Measurements from ENCODE around the gene COX10.

The COX10 gene

GRCh38 chr17:14201021-14201987, 132.0 kb downstream of the COX10 start:
- TF ChIP-seq CTCF (IDR thresholded peaks at IDR 0.05) = no peak
- no peak for DNase-seq
- Histone ChIP-seq H3K9me3 (no peaks in the 10 kb centered on the region), H3K27ac (no peak overlapping the region), H3K36me3 (peaks cover 0 to 19% (median 9%) of the 10 kb centered on the region in 3 donors), H3K4me3 (no peak overlapping the region), H3K27me3 (no peaks in the 10 kb centered on the region), H3K4me1 (no peaks in the 10 kb centered on the region)
- intact Hi-C loops (cut with DNase I; ENCODE audit: low total_unique reads) = no loop called here

- TF ChIP-seq CTCF (IDR thresholded peaks at IDR 0.05) = no peak
- DNase-seq = no peak
- no peaks in the 10 kb centered on the region for H3K27me3 ChIP-seq
- intact Hi-C loops (cut with DNase I; ENCODE audit: low total_unique reads) = no loop called here
- no peak overlapping the region for H3K4me3 ChIP-seq
- peaks cover 0 to 19% (median 15%) of the 10 kb centered on the region in 3 donors for H3K36me3 ChIP-seq
- H3K9me3 ChIP-seq = no peaks in the 10 kb centered on the region
- no peaks in the 10 kb centered on the region for H3K4me1 ChIP-seq
- no peak overlapping the region for H3K27ac ChIP-seq
These were observed 132.7 kb downstream of the COX10 start for GRCh38 chr17:14201988-14202380.

- intact Hi-C loops (cut with DNase I; ENCODE audit: low total_unique reads) = no loop called here
These were observed 133.3 kb downstream of the COX10 start for GRCh38 chr17:14202388-14203166.

GRCh38 chr17:14203388-14203787, 134.1 kb downstream of the COX10 start:
- H3K36me3 ChIP-seq = peaks cover 0 to 25% (median 23%) of the 10 kb centered on the region in 3 donors
- no peaks in the 10 kb centered on the region for H3K9me3 ChIP-seq
- intact Hi-C loops (cut with DNase I; ENCODE audit: low total_unique reads) = no loop called here
- DNase-seq = no peak
- H3K4me1 ChIP-seq = no peaks in the 10 kb centered on the region
- no peaks in the 10 kb centered on the region for H3K27me3 ChIP-seq
- no peak overlapping the region for H3K4me3 ChIP-seq
- no peak overlapping the region for H3K27ac ChIP-seq
- no peak for TF ChIP-seq CTCF (IDR thresholded peaks at IDR 0.05)

More at GRCh38 chr17:14202388-14203166, 133.3 kb downstream of the COX10 start:
- H3K9me3 ChIP-seq = no peaks in the 10 kb centered on the region
- H3K4me1 ChIP-seq = no peaks in the 10 kb centered on the region
- no peaks in the 10 kb centered on the region for H3K27me3 ChIP-seq
- no peak for DNase-seq
- no peak overlapping the region for H3K4me3 ChIP-seq
- TF ChIP-seq CTCF (IDR thresholded peaks at IDR 0.05) = no peak
- H3K27ac ChIP-seq = no peak overlapping the region
- H3K36me3 ChIP-seq = peaks cover 0 to 19% (median 18%) of the 10 kb centered on the region in 3 donors

GRCh38 chr17:14204084-14204483, 134.8 kb downstream of the COX10 start:
- no peak for DNase-seq
- Histone ChIP-seq H3K9me3 (no peaks in the 10 kb centered on the region), H3K27ac (no peak overlapping the region), H3K36me3 (peaks cover 0 to 31% (median 26%) of the 10 kb centered on the region in 3 donors), H3K27me3 (no peaks in the 10 kb centered on the region), H3K4me3 (no peak overlapping the region), H3K4me1 (no peaks in the 10 kb centered on the region)
- TF ChIP-seq CTCF (IDR thresholded peaks at IDR 0.05) = no peak
- intact Hi-C loops (cut with DNase I; ENCODE audit: low total_unique reads) = no loop called here

All from tibial artery (tissue), 4 donors.